ENCODE data around the gene PDE4A.
A peak's percentile ranks its signal among the peaks of the same experiment; 100 is the strongest.
"Not testable (repeated sequence)": the region's sequence is repeated elsewhere in the genome, so short reads cannot be mapped to it uniquely, and the experiment has no call there.

PDE4A gene

DNA sequence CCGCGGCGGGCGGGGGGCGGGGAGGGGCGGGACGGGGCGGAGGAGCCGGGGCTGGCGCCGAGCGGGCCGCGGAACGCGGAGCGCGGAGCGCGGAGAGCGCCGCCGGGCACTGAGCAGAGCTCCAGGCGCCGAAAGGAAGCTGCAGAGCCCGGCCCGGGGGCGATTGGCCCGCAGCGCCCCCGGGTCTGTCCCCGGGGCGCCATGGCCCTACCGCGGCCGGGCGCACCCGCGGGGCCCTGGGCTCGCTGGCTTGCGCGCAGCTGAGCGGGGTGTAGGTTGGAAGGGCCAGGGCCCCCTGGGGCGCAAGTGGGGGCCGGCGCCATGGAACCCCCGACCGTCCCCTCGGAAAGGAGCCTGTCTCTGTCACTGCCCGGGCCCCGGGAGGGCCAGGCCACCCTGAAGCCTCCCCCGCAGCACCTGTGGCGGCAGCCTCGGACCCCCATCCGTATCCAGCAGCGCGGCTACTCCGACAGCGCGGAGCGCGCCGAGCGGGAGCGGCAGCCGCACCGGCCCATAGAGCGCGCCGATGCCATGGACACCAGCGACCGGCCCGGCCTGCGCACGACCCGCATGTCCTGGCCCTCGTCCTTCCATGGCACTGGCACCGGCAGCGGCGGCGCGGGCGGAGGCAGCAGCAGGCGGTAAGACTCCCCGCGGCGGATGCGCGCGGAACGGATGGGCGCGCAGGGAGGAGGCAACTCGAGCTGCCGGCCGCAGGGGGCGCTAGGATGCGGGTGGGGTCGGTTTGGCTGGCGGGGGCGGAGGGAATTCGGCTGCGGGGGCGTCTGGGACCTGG, at the start of gene PDE4A:
PDE4A (plus strand) TSS at position 95 of the 796 bp plus-strand sequence; CDS start at position 322, 227 bp downstream.
- peak in 1 of 2 donors; percentile 34 for DNase-seq (ENCODE audit: low read depth in 2 of 2)

DNA sequence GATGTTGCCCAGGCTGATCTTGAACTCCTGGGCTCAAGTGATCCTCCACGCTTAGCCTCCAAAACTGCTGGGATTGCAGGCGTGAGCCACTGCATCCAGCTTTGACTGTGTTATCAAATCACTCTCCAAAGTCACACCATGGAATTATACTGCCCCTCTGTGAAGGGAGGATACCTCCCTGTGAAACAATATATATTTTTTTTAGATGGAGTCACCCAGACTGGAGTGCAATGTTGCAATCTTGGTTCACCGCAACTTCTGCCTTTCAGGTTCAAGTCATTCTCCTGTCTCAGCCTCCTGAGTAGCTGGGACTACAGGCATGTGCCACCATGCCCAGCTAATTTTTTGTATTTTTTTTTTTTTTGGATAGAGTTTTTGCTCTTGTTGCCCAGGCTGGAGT, 47.6 kb upstream of the PDE4A start:
- no peak for DNase-seq (ENCODE audit: low read depth in 2 of 2)

DNA sequence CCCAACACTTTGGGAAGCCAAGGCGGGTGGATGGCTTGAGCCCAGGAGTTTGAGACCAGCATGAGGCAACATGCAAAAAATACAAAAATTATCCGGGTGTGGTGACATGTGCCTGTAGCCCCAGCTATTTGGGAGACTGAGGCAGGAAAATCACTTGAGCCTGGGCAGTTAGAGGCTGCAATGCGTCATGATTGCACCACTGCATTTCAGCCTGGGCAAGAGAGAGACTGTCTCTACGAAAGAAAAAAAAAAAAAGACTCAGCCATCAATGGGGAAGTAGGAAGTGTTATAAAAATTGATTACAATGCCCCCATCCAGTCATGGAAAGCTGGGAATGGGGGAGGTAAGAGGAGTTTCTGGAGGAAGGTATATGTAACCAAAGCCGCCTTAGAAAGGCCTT, 45.4 kb upstream of the PDE4A start:
- DNase-seq (ENCODE audit: low read depth in 2 of 2), result no peak

DNA sequence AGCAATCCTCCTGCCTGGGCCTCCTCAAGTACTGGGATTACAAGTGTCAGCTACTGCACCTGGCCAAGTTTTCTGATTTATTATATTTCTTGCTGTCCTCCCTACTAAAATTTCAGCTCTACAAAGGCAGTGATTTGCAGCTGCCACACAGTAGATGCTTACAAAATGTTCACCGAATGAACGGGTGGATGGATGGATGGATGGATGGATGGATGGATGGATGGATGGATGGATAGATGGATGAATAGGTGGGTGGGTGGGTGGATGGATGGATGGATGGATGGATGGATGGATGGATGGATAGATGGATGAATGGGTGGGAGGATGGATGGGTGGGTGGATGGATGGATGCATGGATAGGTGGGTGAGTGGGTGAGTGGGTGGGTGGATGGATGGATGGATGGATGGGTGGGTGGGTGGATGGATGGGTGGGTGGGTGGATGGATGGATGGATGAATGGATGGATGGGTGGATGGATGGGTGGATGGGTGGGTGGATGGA, 43.1 kb upstream of the PDE4A start:
- not testable (repeated sequence) for DNase-seq (ENCODE audit: low read depth in 2 of 2)

DNA sequence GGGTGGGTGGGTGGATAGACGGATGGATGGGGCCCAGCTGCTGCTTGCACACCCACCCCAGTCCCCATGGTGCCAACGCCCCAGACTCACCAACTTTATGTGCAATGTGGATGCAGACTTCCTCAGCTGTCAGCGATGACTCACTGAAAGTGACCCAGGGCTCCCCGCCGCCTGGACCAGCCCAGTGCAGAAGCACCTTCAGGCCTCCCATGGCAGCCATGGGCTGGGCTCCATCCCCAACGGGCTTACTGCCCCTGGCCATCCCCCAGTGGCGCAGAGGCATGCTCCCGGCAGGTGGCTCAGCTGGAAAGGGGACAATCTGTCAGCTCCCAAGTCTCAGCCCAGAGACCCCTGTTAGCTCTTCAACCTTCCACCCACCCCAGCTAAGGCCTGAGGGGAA, 42.2 kb upstream of the PDE4A start:
- DNase-seq (ENCODE audit: low read depth in 2 of 2), result no peak

DNA sequence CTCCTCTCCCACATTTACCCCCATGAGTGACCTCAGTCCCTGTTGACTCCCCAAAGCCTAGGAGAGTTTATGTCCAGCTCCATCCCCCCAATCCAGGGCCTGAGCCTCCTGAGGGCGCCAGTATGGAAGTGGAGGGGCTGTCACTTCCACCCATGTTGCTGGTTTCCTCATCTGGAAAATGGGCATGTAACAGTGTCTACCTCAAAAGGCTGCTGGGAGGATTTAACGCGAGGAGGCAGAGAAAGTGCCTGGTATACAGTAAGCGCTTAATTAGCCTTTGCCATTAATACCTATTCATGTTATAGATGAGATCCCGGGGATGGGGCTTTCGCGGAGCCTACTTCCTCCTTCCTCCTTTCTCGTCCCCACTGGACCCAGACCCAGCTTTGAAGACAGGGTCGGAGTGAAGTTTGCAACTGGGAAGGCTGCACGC, 40.4 kb upstream of the PDE4A start:
- DNase-seq (ENCODE audit: low read depth in 2 of 2), result no peak

DNA sequence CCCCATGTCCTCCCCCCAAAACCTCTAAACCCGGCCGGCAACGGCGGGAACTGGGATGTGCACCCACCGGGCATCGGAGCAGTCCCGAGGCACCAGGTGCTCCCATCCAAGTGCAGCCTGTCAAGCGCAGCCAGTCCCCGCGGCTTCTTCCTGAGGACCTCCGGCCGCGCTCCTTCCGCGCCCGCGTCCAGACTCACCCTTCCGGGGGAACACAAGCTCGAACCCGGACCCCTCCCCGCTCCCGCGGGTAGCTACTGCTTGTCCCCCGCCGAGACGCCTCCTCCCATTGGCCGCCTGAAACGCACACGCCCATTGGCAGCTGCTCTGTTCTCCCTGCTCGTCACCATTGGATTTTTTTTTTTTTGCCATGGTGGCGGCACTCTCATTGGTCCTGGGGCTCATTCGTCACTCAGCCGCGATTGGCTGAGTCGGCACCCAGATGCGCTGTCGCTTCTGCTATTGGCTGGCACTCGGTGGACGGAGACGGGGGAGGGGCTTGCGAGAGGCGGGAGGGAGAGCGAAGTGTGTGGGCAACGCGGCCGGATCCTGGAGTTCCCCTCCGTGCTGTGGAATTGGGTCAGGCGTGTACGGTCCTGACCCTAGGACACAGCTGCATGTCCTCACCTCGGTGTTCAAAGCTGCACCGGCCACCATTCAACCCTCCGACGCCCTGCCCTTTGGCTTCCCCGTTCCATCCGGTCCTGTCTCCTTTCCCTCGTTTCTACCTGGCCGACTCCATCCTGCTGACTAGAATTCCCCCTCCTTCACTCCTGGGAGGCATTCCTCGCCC, 39.8 kb upstream of the PDE4A start, which contains the start of gene TYK2:
TYK2 (minus strand) TSS at position 260 of the 790 bp plus-strand sequence. CDS start 2,166 bp downstream, outside the sequence.
- DNase-seq (ENCODE audit: low read depth in 2 of 2), result peak; percentile 90 to 91

DNA sequence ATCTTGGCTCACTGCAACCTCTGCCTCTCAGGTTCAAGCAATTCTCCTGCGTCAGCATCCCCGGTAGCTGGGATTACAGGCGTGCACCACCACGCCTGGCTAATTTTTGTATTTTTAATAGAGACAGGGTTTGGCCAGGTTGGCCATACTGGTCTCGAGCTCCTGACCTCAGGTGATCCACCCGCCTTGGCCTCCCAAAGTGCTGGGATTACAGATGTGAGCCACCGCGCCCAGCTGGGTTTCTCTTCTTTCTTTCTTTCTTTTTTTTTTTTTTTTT, 37.2 kb upstream of the PDE4A start:
- not testable (repeated sequence) for DNase-seq (ENCODE audit: low read depth in 2 of 2)

DNA sequence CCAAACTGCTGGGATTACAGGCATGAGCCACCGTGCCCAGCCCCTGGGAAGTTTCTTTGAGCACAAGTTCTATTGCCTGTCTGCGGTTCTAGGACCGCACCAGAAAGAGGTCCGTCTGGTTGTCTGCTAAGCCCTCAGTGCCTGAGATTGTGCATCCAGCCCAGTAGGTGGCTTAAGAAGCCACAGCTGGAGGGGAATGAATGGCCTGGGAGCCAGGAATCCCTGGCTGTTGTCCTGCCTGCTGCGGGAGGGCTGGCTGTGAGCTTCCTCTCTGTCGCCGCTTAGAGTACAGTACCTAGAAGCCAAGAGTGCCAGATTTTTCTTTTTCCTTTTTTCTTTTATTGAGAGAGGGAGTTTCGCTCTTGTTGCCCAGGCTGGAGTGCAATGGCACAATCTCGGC, 35.8 kb upstream of the PDE4A start:
- DNase-seq (ENCODE audit: low read depth in 2 of 2), result no peak

DNA sequence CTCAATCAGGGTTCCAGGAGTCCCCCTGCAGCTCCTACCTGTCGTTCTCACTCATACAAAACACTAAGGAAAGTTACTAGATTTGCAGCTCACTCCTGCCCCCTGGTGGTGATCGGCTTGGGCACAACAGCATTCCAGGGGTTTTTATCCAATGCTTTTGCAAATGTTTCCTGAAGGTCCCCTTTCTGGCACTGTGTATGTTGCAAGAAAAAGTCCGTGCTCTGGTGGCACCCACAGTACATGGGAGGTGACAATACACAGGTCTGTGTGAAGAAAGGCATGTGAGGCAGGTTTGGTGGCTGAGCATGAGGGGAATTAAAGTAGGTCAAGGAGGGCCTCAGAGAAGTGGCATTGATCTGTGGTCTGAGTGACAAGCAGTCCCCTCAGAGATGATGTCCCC, 31.4 kb upstream of the PDE4A start:
- DNase-seq (ENCODE audit: low read depth in 2 of 2), result peak; percentile 61 to 66

DNA sequence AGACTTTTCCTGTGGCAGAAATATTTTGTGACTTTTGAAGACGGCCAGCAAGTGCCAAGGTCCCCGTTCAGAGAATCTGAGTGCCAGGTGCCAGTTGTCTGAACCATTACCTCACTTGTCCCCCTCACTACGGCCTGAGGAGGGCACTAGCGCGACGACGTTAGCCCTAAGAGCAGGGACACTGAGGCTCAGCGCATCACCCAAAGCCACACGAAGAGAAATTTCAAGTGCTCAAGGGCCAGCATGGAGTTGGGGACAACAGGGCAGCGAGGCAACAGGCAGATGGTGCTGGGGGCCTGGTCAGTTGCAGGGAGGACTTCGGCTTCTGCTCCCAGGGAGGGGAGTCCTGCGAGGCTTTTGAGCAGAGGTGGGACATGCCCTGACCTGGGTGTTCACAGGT, 30.5 kb upstream of the PDE4A start:
- DNase-seq (ENCODE audit: low read depth in 2 of 2), result no peak

DNA sequence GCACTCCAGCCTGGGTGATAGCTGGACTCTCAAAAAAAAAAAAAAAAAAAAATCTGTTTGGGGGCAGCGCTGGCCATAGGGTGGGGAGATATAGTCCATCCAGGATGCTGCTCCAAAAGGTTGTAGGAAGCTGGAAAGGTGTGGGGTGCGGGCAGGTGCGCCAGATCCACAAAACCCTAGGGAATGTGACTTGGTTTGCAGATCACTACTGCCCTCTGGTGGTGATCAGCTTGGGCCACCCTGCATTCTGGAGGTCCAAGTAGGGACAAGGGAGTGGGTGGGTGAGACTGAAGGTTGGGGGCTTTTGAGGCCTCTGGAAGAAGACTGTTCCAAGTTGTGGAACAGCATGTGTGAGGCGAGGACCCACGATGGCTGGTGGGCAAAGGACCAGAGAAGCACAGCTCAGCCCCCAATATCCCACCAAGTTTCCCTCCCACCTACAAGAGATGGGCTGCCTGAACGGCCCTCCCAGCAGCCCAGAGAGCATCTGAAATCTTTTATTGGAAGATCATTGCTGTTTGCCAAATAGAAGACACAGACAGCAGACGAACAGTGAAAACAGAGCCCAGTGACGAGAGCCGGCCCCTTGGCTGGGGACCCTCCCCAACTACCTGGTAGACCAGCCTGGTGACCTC, 29.6 kb upstream of the PDE4A start:
- DNase-seq (ENCODE audit: low read depth in 2 of 2), result peak; percentile 33 to 44

DNA sequence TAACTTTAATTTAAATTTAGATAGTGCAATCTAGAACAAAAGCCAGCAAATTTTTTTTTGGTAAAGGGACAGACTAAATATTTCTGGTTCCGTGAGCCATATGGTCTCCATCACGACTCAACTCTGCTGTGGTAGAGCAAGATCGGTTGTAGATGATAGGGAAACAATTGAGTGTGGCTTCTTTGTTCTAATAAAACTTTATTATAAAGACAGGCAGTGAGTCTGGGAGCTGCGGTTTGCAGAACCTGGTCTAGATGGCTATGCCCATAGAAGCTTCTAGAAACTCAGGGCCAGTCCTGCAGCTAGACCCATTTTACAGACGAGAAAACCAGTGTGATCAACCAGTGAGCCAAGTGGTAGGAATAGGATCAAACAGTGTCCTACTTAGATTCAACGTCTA, 28.2 kb upstream of the PDE4A start:
- DNase-seq (ENCODE audit: low read depth in 2 of 2), result no peak

DNA sequence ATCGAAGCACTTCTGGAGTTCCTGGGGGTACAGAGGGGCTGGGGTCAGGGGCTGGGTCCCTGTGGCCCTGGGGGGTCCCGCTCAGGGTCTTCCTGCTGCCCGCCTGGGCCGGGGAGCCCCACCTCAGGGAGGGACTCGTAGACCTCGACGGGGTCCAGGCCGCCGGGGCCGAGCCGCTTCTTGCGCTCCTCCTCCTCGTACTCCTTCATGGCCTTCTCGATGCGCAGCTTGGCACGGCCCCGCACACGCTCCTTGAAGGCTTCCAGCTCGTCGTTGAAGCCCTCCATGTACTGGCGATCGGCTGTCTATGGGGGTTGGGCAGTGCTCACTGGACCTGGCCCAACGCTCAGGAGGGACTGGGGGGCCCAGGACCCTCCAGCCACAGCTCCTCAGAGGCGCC, 27.2 kb upstream of the PDE4A start:
- no peak for DNase-seq (ENCODE audit: low read depth in 2 of 2)

DNA sequence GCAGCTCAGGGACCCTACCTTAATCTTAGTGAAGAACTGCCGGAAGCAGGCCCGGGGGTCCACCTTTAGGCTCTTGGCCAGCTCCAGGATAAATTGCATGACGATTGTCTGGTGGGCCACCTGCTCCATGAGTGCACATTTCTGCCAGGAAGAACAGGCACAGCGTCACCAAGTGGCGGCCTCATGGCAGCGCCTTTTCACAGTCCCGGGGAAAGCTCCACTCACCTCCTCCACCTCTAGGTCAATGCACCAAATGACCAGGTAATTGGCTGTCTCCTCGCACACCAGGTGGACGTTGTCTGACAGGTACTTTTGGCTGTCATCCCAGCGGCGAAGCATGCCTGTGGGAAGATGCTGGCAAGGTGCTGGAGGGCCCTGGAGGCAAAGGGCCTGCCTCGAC, 25.3 kb upstream of the PDE4A start:
- DNase-seq (ENCODE audit: low read depth in 2 of 2), result no peak

DNA sequence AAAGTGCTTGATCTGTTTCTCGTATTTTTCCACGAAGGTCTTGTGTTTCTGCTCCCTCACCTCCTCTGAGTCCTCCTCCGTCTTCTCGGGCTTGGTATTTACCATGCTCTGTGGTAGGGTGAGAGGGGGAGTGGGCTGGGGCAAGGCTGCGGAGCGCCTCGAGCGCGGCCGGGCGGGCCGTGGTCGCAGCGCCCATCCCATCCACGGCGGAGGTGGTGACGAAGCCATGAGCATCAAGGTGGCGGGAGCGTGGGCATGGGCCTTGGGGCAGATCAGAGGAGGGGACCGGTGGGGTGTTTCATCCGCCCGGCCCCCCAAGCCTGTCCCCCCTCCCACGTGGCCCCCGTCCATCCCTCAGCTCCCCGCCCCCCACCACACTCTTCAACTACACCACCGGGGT, 24.9 kb upstream of the PDE4A start:
- DNase-seq (ENCODE audit: low read depth in 2 of 2), result no peak

DNA sequence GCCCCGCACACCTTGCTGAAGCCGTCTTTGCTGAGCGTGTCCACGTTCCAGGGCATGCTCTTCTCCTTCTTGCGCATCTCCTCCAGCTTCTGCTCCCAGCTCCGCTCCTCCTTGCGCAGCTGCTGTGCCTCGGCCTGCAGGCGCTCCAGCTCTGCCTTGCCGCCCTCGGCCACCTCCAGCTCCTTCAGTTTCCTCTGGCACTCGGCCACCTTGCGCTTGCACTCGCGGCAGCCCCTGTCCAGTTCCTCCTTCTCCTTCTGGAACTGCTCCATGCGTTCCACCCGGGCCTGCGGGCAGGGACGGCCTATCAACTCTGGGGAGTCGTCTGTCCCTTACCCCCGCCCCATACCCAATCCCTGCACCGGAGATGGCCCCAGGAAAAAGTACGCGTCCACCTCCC, 24.4 kb upstream of the PDE4A start:
- no peak for DNase-seq (ENCODE audit: low read depth in 2 of 2)

DNA sequence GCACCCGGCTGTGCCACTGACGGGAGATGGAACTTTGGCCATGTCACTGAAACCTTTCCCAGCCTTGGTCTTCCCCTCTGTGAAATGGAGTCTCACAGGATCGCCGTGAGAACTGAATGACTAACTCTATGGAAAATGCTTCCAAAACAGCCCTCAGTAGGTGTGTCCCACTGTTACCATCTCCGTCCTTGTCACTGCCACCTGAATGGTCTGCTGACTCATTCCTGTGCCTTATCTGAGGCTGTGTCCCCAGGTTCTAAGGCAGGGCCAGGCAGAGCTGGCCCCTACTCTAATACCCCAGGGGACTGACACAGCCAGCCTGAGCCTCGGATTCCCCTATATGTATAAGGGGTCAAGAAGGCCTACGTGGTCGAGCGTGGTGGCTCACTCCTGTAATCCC, 21.5 kb upstream of the PDE4A start:
- DNase-seq (ENCODE audit: low read depth in 2 of 2), result no peak

DNA sequence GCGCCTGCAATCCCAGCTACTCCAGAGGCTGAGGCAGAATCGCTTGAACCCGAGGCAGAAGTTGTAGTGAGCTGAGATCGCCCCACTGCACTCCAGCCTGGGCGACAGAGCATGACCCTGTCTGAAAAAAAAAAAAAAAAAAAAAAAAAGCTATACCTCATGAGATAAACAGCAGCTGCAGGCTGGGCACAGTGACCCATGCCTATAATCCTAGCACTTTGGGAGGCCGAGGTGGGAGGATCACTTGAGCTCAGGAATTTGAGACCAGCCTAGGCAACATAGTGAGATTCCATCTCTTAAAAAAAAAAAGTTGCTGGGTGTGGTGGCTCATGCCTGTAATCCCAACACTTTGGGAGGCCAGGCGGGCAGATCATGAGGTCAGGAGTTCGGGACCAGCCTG, 21.0 kb upstream of the PDE4A start:
- DNase-seq (ENCODE audit: low read depth in 2 of 2), result not testable (repeated sequence)

DNA sequence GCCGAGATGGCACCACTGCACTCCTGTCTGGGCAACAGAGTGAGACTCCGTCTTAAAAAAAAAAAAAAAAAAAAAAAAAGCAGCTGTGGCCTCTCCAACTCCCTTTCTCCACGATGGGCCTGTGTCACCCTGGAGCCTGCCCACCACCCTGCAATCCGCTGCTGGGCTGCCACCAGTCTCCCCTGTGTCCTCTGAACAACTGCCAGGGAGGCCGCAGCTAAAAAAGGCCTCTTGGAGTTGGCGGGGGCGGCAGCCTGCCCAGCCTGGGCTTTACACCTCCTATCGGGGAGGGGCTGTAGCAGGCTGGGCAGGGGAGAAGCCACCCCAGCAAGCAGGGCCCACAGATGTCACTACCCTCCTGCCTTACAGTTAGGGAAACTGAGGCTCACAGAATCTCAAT, 20.5 kb upstream of the PDE4A start:
- DNase-seq (ENCODE audit: low read depth in 2 of 2), result no peak

DNA sequence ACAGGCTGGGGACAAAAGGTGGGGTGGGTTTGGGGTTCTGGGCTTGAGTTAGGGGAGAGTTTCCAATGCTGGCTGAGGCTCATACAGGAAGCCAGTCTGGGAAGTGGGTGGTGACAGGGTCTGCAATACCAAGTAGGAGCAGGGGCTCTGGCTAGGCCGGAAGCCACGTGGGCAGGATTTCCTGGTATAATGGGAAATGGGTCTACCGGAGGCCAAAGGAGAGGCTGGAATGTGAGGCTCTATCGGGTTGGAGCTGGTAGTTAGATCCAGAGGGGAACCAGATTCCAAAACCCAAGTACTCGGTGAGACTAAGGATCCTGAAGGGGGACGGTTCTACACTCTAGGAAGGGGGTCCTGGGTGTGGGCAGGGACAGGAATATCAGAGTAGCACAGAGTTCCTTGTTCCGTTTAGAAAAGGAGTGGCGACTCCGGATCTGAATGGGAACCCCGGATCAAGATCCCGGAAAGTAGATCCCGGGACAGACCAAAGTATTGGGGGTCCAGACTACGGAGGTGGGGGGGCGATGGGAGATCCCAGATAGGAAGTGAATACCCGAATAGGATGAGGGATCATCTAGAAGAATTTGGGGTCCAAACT, 17.8 kb upstream of the PDE4A start:
- DNase-seq (ENCODE audit: low read depth in 2 of 2), result no peak
